Measurements from ENCODE around the gene TBC1D12.
A peak's percentile ranks its signal among the peaks of the same experiment; 100 is the strongest.
"Not testable (repeated sequence)": the region's sequence is repeated elsewhere in the genome, so short reads cannot be mapped to it uniquely, and the experiment has no call there.

Gene TBC1D12

GRCh38 chr10:94402204-94402842 is at the start of gene TBC1D12:
TSS of gene TBC1D12 (plus strand) at chr10:94402541. CDS start at chr10:94402614, 73 bp downstream.
- DNase-seq = peak; percentile 99
- in situ Hi-C loops (cut with HindIII; ENCODE audit: low pct_ligation_motif_present, low pct_unique_long_range_greater_than_20kb, low sequenced_read_pairs) = no loop called here

DNA sequence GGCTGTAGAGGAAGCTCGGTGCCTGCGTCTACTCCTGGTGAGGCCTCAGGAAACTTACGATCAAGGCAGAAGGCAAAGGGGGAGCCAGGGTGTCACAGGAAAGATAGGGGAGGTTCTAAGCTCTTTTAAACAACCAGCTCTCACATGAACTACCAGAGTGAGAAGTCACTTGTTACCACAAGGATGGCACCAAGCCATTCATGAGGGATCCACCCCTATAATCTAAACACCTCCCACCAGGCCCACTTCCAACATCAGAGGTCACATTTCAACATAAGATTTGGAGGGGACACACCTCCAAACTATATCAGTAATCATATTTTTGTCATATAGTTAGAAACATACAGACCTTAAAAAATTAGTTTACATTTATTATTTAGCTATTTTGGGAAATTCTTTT is 49.0 kb upstream of the TBC1D12 start:
- in situ Hi-C loops (cut with HindIII; ENCODE audit: low pct_ligation_motif_present, low pct_unique_long_range_greater_than_20kb, low sequenced_read_pairs) = no loop called here
- no peak for DNase-seq

DNA sequence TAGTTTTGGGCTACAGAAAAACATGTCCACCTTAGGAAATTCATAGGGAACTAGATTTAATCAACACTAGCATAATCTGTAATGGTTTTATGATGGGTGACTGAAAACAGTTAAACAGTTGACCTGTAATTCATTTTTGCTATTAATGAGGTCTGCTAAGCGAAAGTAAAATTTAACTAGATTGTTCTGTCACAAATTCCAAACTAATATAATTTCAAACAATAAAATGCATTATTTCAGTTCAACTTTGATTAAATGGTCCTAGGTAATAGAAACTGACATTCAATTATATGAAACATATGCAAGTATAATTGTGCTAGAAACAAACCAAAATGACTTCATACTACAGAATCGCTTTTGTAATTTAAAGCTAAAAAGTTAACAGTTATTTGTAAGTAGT is 46.5 kb upstream of the TBC1D12 start:
- no peak for DNase-seq
- in situ Hi-C loops (cut with HindIII; ENCODE audit: low pct_ligation_motif_present, low pct_unique_long_range_greater_than_20kb, low sequenced_read_pairs) = no loop called here

DNA sequence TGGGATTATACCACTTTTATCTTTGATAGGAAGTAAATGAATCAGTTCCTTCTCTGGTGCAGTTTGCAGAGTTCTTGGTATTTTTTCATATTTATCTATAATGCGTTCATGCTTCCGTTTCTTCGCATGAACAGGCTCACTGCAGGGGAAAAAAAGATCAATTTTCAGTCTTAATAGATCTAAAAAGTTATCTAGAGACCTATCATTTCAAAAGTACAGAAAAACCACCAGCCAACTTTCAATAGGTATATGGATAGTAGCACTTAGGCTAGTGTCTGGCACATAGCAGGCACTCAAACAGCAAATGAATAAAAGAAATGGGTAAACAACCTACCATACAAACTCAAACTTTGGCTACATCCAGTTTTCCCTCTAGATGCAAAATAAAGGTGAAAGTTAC is 45.1 kb upstream of the TBC1D12 start:
- in situ Hi-C loops (cut with HindIII; ENCODE audit: low pct_ligation_motif_present, low pct_unique_long_range_greater_than_20kb, low sequenced_read_pairs) = no loop called here
- no peak for DNase-seq

DNA sequence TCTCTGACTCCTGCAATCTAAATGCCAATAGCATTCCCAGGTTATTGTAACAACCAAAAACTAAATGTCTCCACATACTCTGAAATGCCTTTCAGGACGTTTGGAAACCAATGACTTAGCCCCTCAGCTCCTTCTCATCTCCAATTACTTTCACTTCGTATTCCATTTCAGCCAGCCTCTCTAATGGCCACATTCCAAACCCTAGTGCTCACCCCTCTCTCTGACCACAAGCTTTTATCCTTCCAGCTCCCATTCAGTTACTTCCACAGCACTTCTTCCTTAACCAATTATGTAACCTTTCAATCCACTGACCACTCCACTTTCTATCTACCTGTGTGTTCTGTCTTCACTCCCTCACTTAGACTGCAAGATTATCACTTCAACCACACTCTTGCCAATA is 43.9 kb upstream of the TBC1D12 start:
- in situ Hi-C loops (cut with HindIII; ENCODE audit: low pct_ligation_motif_present, low pct_unique_long_range_greater_than_20kb, low sequenced_read_pairs) = no loop called here
- DNase-seq = peak; percentile 97

DNA sequence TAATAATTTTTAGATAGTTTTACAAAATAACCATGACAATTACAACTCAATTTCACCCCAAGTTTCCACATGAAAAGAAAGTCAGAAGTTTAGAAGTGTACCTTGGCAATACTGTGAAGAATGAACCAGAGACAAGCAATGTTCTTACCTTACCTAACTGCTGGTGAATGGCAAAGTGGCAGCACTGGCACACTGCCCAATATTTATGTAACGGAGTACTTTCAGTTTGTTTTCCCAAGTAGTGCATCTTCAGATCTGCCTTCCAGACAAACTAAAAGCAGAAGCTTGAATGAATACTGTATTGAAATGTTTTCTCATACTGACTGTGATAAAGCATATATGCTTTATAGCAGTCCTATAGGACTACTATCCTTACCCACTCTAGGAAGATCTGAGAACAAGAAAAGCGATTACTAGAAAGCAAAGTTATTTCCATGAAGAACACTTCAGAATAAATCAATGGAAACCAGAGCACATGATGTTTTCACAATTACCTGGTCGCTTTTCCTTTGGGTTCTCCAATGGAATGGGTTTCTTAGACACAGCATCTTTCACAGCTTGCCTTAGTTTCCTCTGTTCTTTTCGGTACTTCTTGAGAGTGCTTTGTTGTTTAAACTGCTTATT is 41.1 kb upstream of the TBC1D12 start:
- in situ Hi-C loops (cut with HindIII; ENCODE audit: low pct_ligation_motif_present, low pct_unique_long_range_greater_than_20kb, low sequenced_read_pairs) = no loop called here
- DNase-seq = peak; percentile 57

DNA sequence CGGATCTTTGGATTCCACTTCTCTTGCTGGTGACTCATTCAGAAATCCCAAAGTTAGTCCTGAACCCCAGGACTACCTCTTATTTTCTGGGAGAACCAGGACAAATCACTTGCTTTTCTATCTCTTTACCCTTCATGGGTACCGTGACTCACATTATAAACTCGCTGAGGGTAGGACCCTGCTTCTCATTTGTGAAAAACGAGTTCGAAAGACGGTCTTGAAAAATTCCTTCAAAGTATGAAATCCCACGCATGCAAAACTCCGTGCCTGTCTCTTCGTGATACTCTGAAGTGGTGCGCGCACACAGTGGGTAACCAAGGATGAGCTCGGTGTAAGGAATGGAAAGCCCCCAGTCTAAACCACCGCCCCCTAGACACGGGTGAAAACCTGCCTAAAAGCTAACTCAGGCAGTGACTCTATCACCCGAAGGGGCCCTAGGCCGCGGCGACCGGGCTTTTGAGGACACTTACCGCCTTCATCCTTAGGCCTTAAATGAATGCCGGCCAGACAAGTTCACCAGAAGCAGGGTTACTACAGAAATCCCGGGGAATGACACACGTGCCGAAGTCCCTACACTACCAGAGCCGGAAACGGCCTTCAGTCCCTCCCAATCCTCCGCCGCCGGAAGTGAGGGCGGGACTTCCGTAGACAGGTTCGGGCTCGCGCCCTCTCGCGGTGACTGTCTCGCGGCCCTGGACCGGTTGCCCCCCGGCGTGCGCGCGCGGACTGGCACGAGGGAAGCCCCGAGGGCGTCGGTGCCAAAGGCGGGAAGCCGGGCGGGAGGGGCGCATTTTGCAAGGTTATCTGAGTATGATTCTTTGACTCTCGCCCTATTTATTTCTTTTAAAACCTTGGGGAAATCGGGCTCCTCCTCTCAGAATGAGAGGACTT is 39.7 kb upstream of the TBC1D12 start, which contains the start of gene NOC3L:
TSS of gene NOC3L (minus strand) at position 580 of the 891 bp plus-strand sequence. CDS start at position 479, 101 bp downstream.
- in situ Hi-C loops (cut with HindIII; ENCODE audit: low pct_ligation_motif_present, low pct_unique_long_range_greater_than_20kb, low sequenced_read_pairs) = no loop called here
- peak; percentile 98 for DNase-seq

DNA sequence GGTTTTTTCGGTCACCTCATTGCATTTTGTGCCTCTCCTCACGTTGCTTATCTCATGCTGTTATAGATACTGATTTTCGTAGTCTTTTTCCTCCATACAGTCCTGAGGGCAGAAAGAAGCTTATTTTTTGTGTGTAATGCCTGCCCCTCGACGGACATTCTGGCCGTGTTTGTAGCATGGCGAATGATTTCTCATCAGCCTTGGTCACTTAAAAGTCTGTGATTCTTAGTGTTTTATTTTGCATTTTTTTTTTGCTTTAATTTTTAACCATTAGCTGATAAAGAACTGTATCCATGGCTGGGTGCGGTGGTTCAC is 39.1 kb upstream of the TBC1D12 start:
- no peak for DNase-seq
- in situ Hi-C loops (cut with HindIII; ENCODE audit: low pct_ligation_motif_present, low pct_unique_long_range_greater_than_20kb, low sequenced_read_pairs) = no loop called here

DNA sequence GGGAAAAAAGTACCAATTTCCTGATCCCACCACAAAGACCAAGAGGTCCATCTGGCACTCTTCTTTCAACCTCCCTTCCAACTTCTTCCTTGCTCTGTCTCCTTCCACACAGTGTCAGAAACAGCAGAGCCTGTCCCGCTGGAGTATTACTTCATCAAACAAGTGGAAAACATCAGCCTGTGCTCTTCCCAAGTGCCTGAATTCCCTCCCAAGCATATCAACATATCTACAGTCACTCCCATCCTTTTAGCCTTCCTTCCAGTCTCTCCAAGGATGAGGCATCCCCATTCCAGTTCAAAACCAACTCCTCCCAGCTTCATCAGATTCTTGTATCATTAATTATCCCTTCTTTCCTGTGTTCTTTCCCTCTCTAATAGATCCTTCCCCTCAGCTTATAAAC is 37.9 kb upstream of the TBC1D12 start:
- no peak for DNase-seq
- in situ Hi-C loops (cut with HindIII; ENCODE audit: low pct_ligation_motif_present, low pct_unique_long_range_greater_than_20kb, low sequenced_read_pairs) = no loop called here

DNA sequence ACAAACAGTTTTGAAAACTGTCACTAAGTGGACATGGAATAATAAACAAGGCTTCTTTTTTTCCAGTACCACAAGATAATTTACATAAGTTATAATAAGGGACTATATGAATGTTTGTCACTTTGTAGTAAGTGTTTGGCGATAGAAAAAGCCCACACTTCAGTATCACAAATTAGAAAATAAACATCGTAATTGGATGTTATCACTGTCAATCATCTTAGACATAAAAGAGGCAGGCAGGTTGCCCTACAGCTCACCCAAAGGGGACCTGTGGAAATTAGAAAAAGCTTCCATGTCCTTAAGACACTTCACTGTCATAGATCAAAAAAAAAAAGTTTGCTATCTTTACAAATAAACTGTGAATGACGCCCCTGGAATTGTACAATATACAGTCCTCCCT is 36.0 kb upstream of the TBC1D12 start:
- no peak for DNase-seq
- in situ Hi-C loops (cut with HindIII; ENCODE audit: low pct_ligation_motif_present, low pct_unique_long_range_greater_than_20kb, low sequenced_read_pairs) = no loop called here

DNA sequence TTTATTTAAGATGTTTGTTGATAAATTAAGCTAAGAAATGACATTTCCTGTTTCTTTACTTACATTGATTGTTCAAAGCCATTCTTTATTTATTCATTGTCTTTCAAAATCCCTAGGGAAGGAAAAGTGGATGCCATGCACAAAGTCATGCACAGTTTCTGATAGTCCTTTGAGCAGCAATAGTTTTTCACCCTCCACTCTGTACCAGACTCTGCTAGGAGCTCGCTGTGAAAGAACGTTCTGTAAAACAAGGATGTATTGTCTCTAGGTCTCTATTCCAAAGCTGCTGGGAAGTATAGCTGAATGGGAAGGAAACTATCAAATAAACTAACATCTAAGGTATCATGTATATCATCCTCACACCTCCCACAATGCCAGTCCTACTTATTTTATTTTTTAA is 31.8 kb upstream of the TBC1D12 start:
- in situ Hi-C loops (cut with HindIII; ENCODE audit: low pct_ligation_motif_present, low pct_unique_long_range_greater_than_20kb, low sequenced_read_pairs) = no loop called here
- DNase-seq = no peak

GRCh38 chr10:94375374-94375773 is 27.0 kb upstream of the TBC1D12 start:
- in situ Hi-C loops (cut with HindIII; ENCODE audit: low pct_ligation_motif_present, low pct_unique_long_range_greater_than_20kb, low sequenced_read_pairs) = no loop called here
- no peak for DNase-seq

GRCh38 chr10:94376865-94377264 is 25.5 kb upstream of the TBC1D12 start:
- no peak for DNase-seq

GRCh38 chr10:94383530-94383929 is 18.8 kb upstream of the TBC1D12 start:
- DNase-seq = no peak
- in situ Hi-C loops (cut with HindIII; ENCODE audit: low pct_ligation_motif_present, low pct_unique_long_range_greater_than_20kb, low sequenced_read_pairs) = no loop called here

More at GRCh38 chr10:94376865-94377264, 25.5 kb upstream of the TBC1D12 start:
- in situ Hi-C loops (cut with HindIII; ENCODE audit: low pct_ligation_motif_present, low pct_unique_long_range_greater_than_20kb, low sequenced_read_pairs) = no loop called here

GRCh38 chr10:94385733-94386132 is 16.6 kb upstream of the TBC1D12 start:
- in situ Hi-C loops (cut with HindIII; ENCODE audit: low pct_ligation_motif_present, low pct_unique_long_range_greater_than_20kb, low sequenced_read_pairs); DNase-seq: not testable (repeated sequence)

DNA sequence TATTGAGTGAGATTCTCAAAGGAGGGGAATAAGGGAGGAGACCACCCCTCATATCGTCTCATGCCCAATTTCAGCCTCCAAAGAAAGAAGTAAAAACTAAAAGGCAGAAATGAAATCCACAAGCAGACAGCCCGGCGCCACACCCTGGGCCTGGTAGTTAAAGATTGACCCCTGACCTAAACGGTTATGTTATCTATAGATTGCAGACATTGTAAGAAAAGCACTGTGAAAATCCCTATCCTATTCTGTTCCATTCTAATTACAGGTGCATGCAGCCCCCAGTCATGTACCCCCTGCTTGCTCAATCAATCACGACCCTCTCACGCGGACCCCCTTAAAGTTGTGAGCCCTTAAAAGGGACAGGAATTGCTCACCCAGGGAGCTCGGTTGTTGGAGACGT is 10.2 kb upstream of the TBC1D12 start:
- in situ Hi-C loops (cut with HindIII; ENCODE audit: low pct_ligation_motif_present, low pct_unique_long_range_greater_than_20kb, low sequenced_read_pairs); DNase-seq: not testable (repeated sequence)

- in situ Hi-C loops (cut with HindIII; ENCODE audit: low pct_ligation_motif_present, low pct_unique_long_range_greater_than_20kb, low sequenced_read_pairs) = no loop called here
- peak; percentile 79 for DNase-seq
Measured at GRCh38 chr10:94397549-94398370, 4.6 kb upstream of the TBC1D12 start.

GRCh38 chr10:94398762-94399161 is 3.6 kb upstream of the TBC1D12 start:
- DNase-seq = no peak
- in situ Hi-C loops (cut with HindIII; ENCODE audit: low pct_ligation_motif_present, low pct_unique_long_range_greater_than_20kb, low sequenced_read_pairs) = no loop called here

All from ACHN (cell line).